GM12891 (cell line): ENCODE measurements around the gene PADI1.

Experiments used
- DNase-seq: peaks from one replicate; pipeline ENCODE4 v3.0.0; 2011; ENCODE audit warnings: low spot score; ENCODE audit not compliant: insufficient read length
- FAIRE-seq: peaks from 2 replicates; lab custom pipeline; 2011; peaks lifted over from hg19 to GRCh38; lab: Jason Lieb, UNC
- PAX5 ChIP-seq: IDR thresholded peaks from 2 replicates; pipeline ENCODE4 v1.6.1; 2011; ENCODE audit warnings: low read length, moderate library complexity, mild to moderate bottlenecking; ENCODE audit not compliant: insufficient read depth, severe bottlenecking
- POLR2A ChIP-seq: IDR thresholded peaks from 2 replicates; pipeline ENCODE4 v1.6.1; 2011; ENCODE audit warnings: low read depth, low read length, control low read depth
- POLR2AphosphoS5 ChIP-seq: IDR thresholded peaks from 2 replicates; pipeline ENCODE4 v1.6.1; 2011; ENCODE audit warnings: low read depth, low read length, control low read depth
- POU2F2 ChIP-seq: IDR thresholded peaks from 2 replicates; pipeline ENCODE4 v1.6.1; 2011; ENCODE audit warnings: low read depth, mild to moderate bottlenecking, control low read depth, low read length, moderate library complexity
- SPI1 ChIP-seq: IDR thresholded peaks from 2 replicates; pipeline ENCODE4 v1.6.1; 2011; ENCODE audit warnings: low read depth, low read length, control low read depth
- TAF1 ChIP-seq: IDR thresholded peaks from 2 replicates; pipeline ENCODE4 v1.6.1; 2011; ENCODE audit warnings: low read depth, low read length, control low read depth

PADI1 gene

GRCh38 chr1:17181781-17182464 lies 23.0 kb upstream of the PADI1 start:
- no peak for DNase-seq
- FAIRE-seq: peak; percentile 60
- TF ChIP-seq TAF1: no peak
- TF ChIP-seq POLR2A: no peak

DNA sequence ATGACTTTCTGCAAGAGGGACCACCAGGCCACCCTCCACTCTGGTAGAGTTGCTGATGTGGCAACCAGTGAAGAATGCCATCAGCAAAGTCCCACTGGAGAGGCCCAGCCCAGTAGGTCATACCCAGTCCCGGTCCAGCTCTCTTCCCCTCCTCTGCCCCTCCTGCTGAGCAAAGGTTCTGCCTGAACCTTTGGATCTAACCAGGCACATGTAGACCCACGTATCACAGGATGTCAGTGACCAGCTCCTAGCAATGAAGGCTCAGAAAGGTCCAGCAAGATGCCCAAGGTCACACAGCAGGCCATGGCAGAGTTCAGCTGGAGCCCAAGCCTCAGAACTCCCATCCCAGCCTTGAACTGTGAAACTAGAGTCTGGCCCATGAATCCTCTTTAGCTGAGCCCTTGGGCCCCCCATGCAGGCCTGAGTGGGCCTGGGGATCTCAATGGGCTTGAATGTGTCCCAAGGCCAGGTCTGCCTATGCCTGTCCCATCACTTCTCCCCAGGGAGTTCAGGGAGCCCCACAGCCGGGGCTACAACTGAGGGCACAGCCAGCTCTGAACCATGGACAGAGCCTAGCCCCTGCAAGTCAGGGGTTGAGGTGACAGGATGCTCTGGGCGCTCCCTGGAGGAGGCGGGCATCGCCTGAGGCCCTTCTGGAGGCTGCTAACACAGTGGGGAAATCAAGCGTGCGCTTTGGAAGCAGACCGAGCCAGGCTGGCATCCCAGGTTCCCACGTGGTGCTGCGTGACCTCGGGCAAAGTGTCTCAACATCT lies 21.4 kb upstream of the PADI1 start:
- DNase-seq (no peak), FAIRE-seq (no peak)
- TF ChIP-seq POU2F2 (no peak), POLR2AphosphoS5 (no peak), PAX5 (no peak), SPI1 (no peak), POLR2A (no peak), TAF1 (no peak)

DNA sequence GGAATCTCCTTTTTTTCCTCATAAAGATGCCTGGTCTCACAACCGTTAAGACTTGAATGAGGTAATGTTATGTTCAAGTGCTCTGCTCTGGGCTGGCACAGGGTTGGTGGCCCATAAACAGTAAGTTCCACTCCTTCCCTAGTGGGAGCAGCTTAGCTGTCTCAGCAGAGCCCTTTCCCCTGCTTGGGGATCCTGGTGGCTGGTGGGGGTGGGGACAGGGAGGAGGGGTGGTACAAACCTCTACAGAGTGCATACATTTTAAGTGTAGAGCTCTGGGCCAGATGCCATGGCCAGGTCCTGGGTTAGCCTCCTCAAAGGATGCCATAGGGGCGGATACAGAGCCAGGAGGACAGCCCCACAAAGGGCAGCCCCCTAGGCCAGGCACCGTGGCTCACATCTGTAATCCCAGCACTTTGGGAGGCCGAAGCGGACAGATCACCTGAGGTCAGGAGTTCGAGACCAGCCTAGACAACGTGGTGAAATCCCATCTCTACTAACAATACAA lies 20.7 kb upstream of the PADI1 start:
- no peak for DNase-seq
- TF ChIP-seq SPI1: no peak
- no peak for TF ChIP-seq POLR2A
- no peak for TF ChIP-seq POLR2AphosphoS5
- TF ChIP-seq TAF1: no peak
- FAIRE-seq: no peak

GRCh38 chr1:17184822-17185484 lies 20.0 kb upstream of the PADI1 start:
- FAIRE-seq (no peak), DNase-seq (no peak)

GRCh38 chr1:17185485-17185860 lies 19.5 kb upstream of the PADI1 start:
- no peak for FAIRE-seq
- no peak for DNase-seq
- no peak for TF ChIP-seq SPI1
- no peak for TF ChIP-seq POU2F2
- TF ChIP-seq POLR2A: no peak
- no peak for TF ChIP-seq POLR2AphosphoS5
- TF ChIP-seq TAF1: no peak
- no peak for TF ChIP-seq PAX5

More at GRCh38 chr1:17184822-17185484, 20.0 kb upstream of the PADI1 start:
- TF ChIP-seq TAF1 (no peak), POU2F2 (no peak), SPI1 (no peak), POLR2A (no peak), POLR2AphosphoS5 (no peak), PAX5 (no peak)

GRCh38 chr1:17186216-17186909 lies 18.6 kb upstream of the PADI1 start:
- FAIRE-seq: no peak
- DNase-seq: no peak
- TF ChIP-seq POLR2A (no peak), POLR2AphosphoS5 (no peak), SPI1 (no peak), POU2F2 (no peak), PAX5 (no peak), TAF1 (no peak)

DNA sequence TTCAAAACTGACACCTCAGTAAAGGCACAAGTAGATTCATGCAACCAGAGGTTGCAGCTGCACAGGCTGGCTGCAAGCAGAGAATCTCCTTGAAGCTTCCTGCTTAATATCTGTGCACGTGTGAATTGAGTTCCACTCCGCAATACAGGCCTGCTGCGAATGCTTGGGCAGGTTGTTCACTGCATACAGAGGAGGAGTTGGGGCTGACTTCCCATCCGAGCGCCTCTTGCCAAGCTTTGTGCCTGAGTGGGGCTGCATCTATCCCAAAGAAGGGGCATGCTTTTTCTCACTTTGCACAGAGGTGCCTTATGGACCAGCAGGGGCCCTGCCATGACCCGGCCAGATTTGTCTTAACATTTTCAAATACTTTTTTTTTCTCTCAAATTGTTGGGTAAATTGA lies 17.9 kb upstream of the PADI1 start:
- TF ChIP-seq POU2F2 (no peak), POLR2A (no peak), POLR2AphosphoS5 (no peak), PAX5 (no peak), TAF1 (no peak), SPI1 (no peak)
- DNase-seq: no peak
- no peak for FAIRE-seq

GRCh38 chr1:17188217-17188616 lies 16.7 kb upstream of the PADI1 start:
- DNase-seq (no peak), FAIRE-seq (no peak)
- TF ChIP-seq PAX5 (no peak), POLR2A (no peak), POU2F2 (no peak), TAF1 (no peak), SPI1 (no peak)
